ENCODE measurements around the gene KDM1B. TPM values are rescaled to one million over a fixed set of nuclear protein-coding genes. Genes with fewer than 3 reads are reported as not detected.
A peak's percentile ranks its signal among the peaks of the same experiment; 100 is the strongest.

Gene KDM1B
- total RNA-seq, 6 donors from 2014 or later, result 13.0 to 29.0 (median 22.0) TPM

GRCh38 chr6:18212231-18212630 is 57.0 kb downstream of the KDM1B start:
- TF ChIP-seq POLR2A (IDR thresholded peaks at IDR 0.05), result no peak
- no peak for TF ChIP-seq EP300 (IDR thresholded peaks at IDR 0.05)
- TF ChIP-seq CTCF (IDR thresholded peaks at IDR 0.05), result no peak
- H3K27ac ChIP-seq, result no peak overlapping the region
- no peaks in the 10 kb centered on the region for H3K4me1 ChIP-seq
- H3K9me3 ChIP-seq, result no peaks in the 10 kb centered on the region
- H3K4me3 ChIP-seq, result no peak overlapping the region
- WGBS, 2 donors, result 83 to 85% methylated on average over 4 of the region's 4 CpGs
- ATAC-seq (ENCODE audit: low FRiP score in 2 of 2) (no peak), DNase-seq (no peak)
- H3K27me3 ChIP-seq, result no peaks in the 10 kb centered on the region
- H3K36me3 ChIP-seq, result peaks cover 0 to 41% (median 3%) of the 10 kb centered on the region in 4 donors

- DNase-seq (no peak), ATAC-seq (ENCODE audit: low FRiP score in 2 of 2) (no peak)
- H3K4me3 ChIP-seq, result no peak overlapping the region
- H3K27me3 ChIP-seq, result no peaks in the 10 kb centered on the region
- no peaks in the 10 kb centered on the region for H3K4me1 ChIP-seq
- peaks cover 0 to 45% (median 8%) of the 10 kb centered on the region in 4 donors for H3K36me3 ChIP-seq
- no peaks in the 10 kb centered on the region for H3K9me3 ChIP-seq
- 90 to 92% methylated on average over 9 of the region's 9 CpGs for WGBS, 2 donors
- H3K27ac ChIP-seq, result no peak overlapping the region
- TF ChIP-seq CTCF (IDR thresholded peaks at IDR 0.05) (no peak), EP300 (IDR thresholded peaks at IDR 0.05) (no peak), POLR2AphosphoS5 (IDR thresholded peaks at IDR 0.05) (no peak), POLR2A (IDR thresholded peaks at IDR 0.05) (no peak)
These were observed 58.2 kb downstream of the KDM1B start for GRCh38 chr6:18213439-18213838.

- no peaks in the 10 kb centered on the region for H3K9me3 ChIP-seq
- no peaks in the 10 kb centered on the region for H3K4me1 ChIP-seq
- H3K4me3 ChIP-seq, result no peak overlapping the region
- H3K27me3 ChIP-seq, result no peaks in the 10 kb centered on the region
- DNase-seq (no peak), ATAC-seq (ENCODE audit: low FRiP score in 2 of 2) (no peak)
- no peak for TF ChIP-seq EP300 (IDR thresholded peaks at IDR 0.05)
- peaks cover 0 to 48% (median 9%) of the 10 kb centered on the region in 4 donors for H3K36me3 ChIP-seq
- no peak overlapping the region for H3K27ac ChIP-seq
- WGBS, 2 donors, result 65 to 77% methylated on average over 4 of the region's 4 CpGs
These were observed 58.8 kb downstream of the KDM1B start for GRCh38 chr6:18214003-18214402.

- Histone ChIP-seq H3K4me3 (no peak overlapping the region), H3K27me3 (no peaks in the 10 kb centered on the region), H3K36me3 (peaks cover 0 to 42% (median 9%) of the 10 kb centered on the region in 4 donors), H3K27ac (peak overlapping the region in 1 of 4 donors; percentile 45), H3K9me3 (no peaks in the 10 kb centered on the region), H3K4me1 (no peaks in the 10 kb centered on the region)
- TF ChIP-seq POLR2AphosphoS5 (IDR thresholded peaks at IDR 0.05) (no peak), POLR2A (IDR thresholded peaks at IDR 0.05) (no peak), CTCF (IDR thresholded peaks at IDR 0.05) (no peak)
- DNase-seq, result no peak
- ATAC-seq (ENCODE audit: low FRiP score in 2 of 2), result peak in 1 of 2 donors; percentile 49
- 71 to 73% methylated on average over 7 of the region's 7 CpGs for WGBS, 2 donors
These were observed 60.2 kb downstream of the KDM1B start for GRCh38 chr6:18215436-18215835.

- no peak for ATAC-seq (ENCODE audit: low FRiP score in 2 of 2)
- TF ChIP-seq POLR2AphosphoS5 (IDR thresholded peaks at IDR 0.05), result no peak
- no peak for TF ChIP-seq EP300 (IDR thresholded peaks at IDR 0.05)
- TF ChIP-seq CTCF (IDR thresholded peaks at IDR 0.05), result no peak
- no peak for TF ChIP-seq POLR2A (IDR thresholded peaks at IDR 0.05)
- Histone ChIP-seq H3K27ac (no peak overlapping the region), H3K36me3 (peaks cover 0 to 49% (median 9%) of the 10 kb centered on the region in 4 donors), H3K27me3 (no peaks in the 10 kb centered on the region), H3K9me3 (no peaks in the 10 kb centered on the region), H3K4me3 (no peak overlapping the region), H3K4me1 (no peaks in the 10 kb centered on the region)
- 92 to 93% methylated on average over 7 of the region's 7 CpGs for WGBS, 2 donors
- no peak for DNase-seq
These were observed 61.2 kb downstream of the KDM1B start for GRCh38 chr6:18216411-18216810.

All from upper lobe of left lung (tissue), 6 donors.